Vagina (tissue), 2 donors: ENCODE data around the gene CTXND2.

Source experiments
- CTCF ChIP-seq, 3 experiments: fragments of 450-650 bp in 2 of 3; fragments of 200-600 bp in 1 of 3; sonication (generic) in 1 of 3; IDR thresholded peaks; one replicate each; pipeline ENCODE4 v1.5.1; 2017 to 2019; ENCODE audit warnings: antibody characterized with exemption in 3 of 3, mild to moderate bottlenecking in 2 of 3, moderate library complexity in 2 of 3
- POLR2A ChIP-seq, 2 donors: fragments of 450-650 bp; IDR thresholded peaks; one replicate each; pipeline ENCODE4 v1.6.1; 2017; ENCODE audit warnings: antibody characterized with exemption in 2 of 2, mild to moderate bottlenecking in 2 of 2, moderate library complexity in 2 of 2
- POLR2AphosphoS5 ChIP-seq, 2 donors: sonication (generic); formaldehyde crosslinking; IDR thresholded peaks; one replicate each; pipeline ENCODE4 v1.9.0; 2017; ENCODE audit warnings: antibody characterized with exemption in 2 of 2, mild to moderate bottlenecking in 2 of 2, low read depth in 1 of 2; ENCODE audit not compliant: insufficient read depth in 1 of 2

- no peak for TF ChIP-seq CTCF (IDR thresholded peaks at IDR 0.05)
- TF ChIP-seq POLR2A (IDR thresholded peaks at IDR 0.05), result no peak
- no peak for TF ChIP-seq POLR2AphosphoS5 (IDR thresholded peaks at IDR 0.05; ENCODE audit: insufficient read depth in 1 of 2, low read depth in 1 of 2)
These were observed 22.7 kb downstream of the CTXND2 start for GRCh38 chr1:150909585-150910180.
